Epithelial cell of proximal tubule (primary cell): ENCODE data around the gene HERC2. TPM values are rescaled to one million over a fixed set of nuclear protein-coding genes. Genes with fewer than 3 reads are reported as not detected.

Source experiments
- DNase-seq: peaks from one replicate; pipeline ENCODE4 v3.0.0-alpha.2; 2011; ENCODE audit warnings: low read depth
- H3K4me3 ChIP-seq: 2 replicates; pipeline ENCODE4 v1.5.1; 2011; ENCODE audit warnings: low read depth, mild to moderate bottlenecking, low read length
- total RNA-seq: library from RNA; depleted of rRNA; stranded (reverse); fragments of >200 nt; gene quantifications from 2 replicates; pipeline ENCODE4 v1.2.3, GENCODE V29; 2015
- TF ChIP-seq, protein P1 (sequence below): conservative IDR thresholded peaks from 2 replicates; pipeline ENCODE4 v1.5.1; 2012; ENCODE audit warnings: low read depth, mild to moderate bottlenecking, low read length

The HERC2 gene
- total RNA-seq, 1 donor from 2014 or later, result 42.7 TPM

GRCh38 chr15:28132524-28133275 lies 189.3 kb downstream of the HERC2 start:
- no peak overlapping the region for H3K4me3 ChIP-seq
- no peak for DNase-seq
- TF ChIP-seq, protein P1, sequence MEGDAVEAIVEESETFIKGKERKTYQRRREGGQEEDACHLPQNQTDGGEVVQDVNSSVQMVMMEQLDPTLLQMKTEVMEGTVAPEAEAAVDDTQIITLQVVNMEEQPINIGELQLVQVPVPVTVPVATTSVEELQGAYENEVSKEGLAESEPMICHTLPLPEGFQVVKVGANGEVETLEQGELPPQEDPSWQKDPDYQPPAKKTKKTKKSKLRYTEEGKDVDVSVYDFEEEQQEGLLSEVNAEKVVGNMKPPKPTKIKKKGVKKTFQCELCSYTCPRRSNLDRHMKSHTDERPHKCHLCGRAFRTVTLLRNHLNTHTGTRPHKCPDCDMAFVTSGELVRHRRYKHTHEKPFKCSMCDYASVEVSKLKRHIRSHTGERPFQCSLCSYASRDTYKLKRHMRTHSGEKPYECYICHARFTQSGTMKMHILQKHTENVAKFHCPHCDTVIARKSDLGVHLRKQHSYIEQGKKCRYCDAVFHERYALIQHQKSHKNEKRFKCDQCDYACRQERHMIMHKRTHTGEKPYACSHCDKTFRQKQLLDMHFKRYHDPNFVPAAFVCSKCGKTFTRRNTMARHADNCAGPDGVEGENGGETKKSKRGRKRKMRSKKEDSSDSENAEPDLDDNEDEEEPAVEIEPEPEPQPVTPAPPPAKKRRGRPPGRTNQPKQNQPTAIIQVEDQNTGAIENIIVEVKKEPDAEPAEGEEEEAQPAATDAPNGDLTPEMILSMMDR, result no peak

DNA sequence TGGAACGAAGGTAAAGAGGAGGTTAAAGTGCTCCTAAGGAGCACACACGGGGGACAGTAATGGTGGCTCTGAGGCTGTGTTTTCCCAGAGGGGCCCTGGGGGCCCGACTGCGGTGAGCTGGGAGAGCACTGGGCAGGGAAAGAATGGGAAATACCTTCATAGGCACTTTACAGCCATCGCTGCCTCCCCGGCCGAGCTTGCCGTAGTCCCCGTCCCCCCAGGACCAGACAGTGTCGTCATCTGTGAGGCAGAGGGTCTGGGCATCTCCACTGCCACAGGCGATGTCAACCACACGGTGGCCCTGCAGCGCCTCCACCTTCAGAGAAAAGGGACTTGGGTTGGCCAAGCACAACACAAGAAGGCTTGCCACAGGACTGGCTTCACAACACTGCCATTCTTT lies 190.0 kb downstream of the HERC2 start:
- TF ChIP-seq, protein P1, result no peak
- no peak overlapping the region for H3K4me3 ChIP-seq
- DNase-seq, result no peak

DNA sequence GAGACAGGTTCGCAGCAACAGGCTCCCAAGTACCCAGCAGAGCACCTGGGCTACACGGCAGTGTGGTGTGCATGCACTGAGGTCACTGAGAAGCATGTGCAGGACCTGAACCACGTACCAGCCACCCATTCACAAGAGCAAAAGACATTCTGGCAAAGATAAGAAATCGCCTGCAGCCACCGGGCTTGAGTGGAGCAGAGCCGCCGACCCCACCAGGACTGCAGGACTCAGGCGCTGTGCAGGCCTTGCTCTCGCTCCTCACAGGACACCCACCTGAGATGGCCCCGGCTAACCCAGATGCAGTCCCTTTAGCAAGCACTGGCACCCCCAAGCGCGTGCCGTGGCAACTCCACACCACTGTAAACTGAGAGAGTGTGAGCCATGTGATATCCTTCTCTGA lies 190.6 kb downstream of the HERC2 start:
- TF ChIP-seq, protein P1, result no peak
- no peak for DNase-seq
- H3K4me3 ChIP-seq, result no peak overlapping the region

- DNase-seq, result no peak
- H3K4me3 ChIP-seq, result no peak overlapping the region
- TF ChIP-seq, protein P1, result no peak
Observed at GRCh38 chr15:28130651-28131050, 191.3 kb downstream of the HERC2 start.

DNA sequence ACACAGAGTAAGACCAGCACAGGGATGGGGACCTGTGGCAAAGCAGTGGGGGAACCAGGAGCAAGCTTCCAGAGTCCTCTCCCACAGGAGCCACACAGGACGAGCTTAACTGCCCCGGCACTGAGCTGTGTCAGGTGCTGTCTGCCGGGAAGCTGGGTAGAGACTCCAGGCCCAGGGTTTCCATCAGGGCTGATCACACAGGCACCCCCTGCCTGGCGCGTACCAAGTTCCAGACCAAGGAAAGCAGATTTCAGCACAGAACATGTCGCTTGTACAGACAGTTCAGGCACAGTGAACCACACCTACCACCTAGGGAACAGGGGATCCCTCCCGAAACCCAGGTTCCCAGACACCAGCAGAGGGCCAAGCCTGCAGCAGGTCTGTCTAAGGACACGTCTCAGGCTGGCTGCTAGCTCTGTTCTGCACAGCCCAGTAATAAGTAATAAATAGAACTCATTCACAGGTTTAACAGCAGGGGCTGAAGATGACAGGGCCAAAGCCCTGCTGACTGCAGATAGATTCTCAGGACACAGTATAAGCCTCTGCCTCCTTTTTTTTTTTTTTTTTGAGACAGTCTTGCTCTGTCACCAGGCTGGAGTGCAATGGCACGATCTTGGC lies 192.6 kb downstream of the HERC2 start:
- TF ChIP-seq, protein P1, result no peak
- no peak overlapping the region for H3K4me3 ChIP-seq
- no peak for DNase-seq

GRCh38 chr15:28128031-28128430 lies 193.9 kb downstream of the HERC2 start:
- TF ChIP-seq, protein P1, result no peak
- H3K4me3 ChIP-seq, result no peak overlapping the region
- no peak for DNase-seq
